Peyer's patch (tissue), 4 donors: ENCODE measurements around the gene ANKS1A.

ENCODE experiments used
- POLR2A ChIP-seq, 2 donors: fragments of 450-650 bp; IDR thresholded peaks; one replicate each; pipeline ENCODE4 v1.5.1; 2017; ENCODE audit warnings: antibody characterized with exemption in 2 of 2, mild to moderate bottlenecking in 2 of 2, moderate library complexity in 2 of 2
- TF ChIP-seq, protein P1 (sequence below), 6 experiments: fragments of 450-650 bp in 4 of 6; fragments of 200-600 bp in 2 of 6; sonication (generic) in 1 of 6; IDR thresholded peaks; one replicate each; pipeline ENCODE4 v1.5.1; 2017 to 2019; ENCODE audit warnings: antibody characterized with exemption in 6 of 6, mild to moderate bottlenecking in 3 of 6, moderate library complexity in 1 of 6

DNA sequence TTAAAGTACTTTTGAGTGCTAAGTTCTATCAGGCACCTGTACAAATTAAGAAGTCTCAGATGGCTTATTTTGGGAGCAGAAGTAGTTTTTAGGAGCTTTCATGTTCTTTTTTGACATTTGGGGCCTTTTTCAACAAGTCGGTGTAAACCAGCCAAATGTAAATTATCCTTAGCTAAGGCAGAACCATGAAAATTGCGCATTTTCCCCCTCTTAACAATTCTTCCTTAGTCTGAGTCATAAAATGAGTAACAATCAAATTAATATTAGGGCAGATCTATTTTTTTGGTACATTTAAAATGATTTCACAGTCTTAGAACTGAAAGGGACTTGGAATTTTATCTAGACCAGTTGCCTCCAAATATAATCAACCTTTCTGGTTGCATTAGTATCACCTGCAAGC, 87.2 kb downstream of the ANKS1A start:
- TF ChIP-seq, protein P1, sequence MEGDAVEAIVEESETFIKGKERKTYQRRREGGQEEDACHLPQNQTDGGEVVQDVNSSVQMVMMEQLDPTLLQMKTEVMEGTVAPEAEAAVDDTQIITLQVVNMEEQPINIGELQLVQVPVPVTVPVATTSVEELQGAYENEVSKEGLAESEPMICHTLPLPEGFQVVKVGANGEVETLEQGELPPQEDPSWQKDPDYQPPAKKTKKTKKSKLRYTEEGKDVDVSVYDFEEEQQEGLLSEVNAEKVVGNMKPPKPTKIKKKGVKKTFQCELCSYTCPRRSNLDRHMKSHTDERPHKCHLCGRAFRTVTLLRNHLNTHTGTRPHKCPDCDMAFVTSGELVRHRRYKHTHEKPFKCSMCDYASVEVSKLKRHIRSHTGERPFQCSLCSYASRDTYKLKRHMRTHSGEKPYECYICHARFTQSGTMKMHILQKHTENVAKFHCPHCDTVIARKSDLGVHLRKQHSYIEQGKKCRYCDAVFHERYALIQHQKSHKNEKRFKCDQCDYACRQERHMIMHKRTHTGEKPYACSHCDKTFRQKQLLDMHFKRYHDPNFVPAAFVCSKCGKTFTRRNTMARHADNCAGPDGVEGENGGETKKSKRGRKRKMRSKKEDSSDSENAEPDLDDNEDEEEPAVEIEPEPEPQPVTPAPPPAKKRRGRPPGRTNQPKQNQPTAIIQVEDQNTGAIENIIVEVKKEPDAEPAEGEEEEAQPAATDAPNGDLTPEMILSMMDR (IDR thresholded peaks at IDR 0.05): no peak
- TF ChIP-seq POLR2A (IDR thresholded peaks at IDR 0.05): no peak
